ENCODE measurements around the gene SPDYC.

- TF ChIP-seq EZH2 (IDR thresholded peaks at IDR 0.05; ENCODE audit: borderline replicate concordance): no peak
- TF ChIP-seq CTCF (IDR thresholded peaks at IDR 0.05; ENCODE audit: poor library complexity): no peak
- TF ChIP-seq EZH2phosphoT487 (IDR thresholded peaks at IDR 0.05; ENCODE audit: low read depth, severe bottlenecking, unreplicated experiment): no peak
These were observed 44.3 kb downstream of the SPDYC start for GRCh38 chr11:65214212-65214845.

All from hepatocyte (in vitro differentiated cells).